Upper lobe of left lung (tissue), 4 donors: ENCODE measurements around the gene POLR3H.

Experiments
- EP300 ChIP-seq, 4 donors: sonication (generic); formaldehyde crosslinking; IDR thresholded peaks; one replicate each; pipeline ENCODE4 v1.5.1; 2017; ENCODE audit warnings: antibody characterized with exemption in 4 of 4, control low read depth in 2 of 4
- POLR2AphosphoS5 ChIP-seq, 2 donors: sonication (generic); formaldehyde crosslinking; IDR thresholded peaks; one replicate each; pipeline ENCODE4 v1.5.1; 2017; ENCODE audit warnings: antibody characterized with exemption in 2 of 2

DNA sequence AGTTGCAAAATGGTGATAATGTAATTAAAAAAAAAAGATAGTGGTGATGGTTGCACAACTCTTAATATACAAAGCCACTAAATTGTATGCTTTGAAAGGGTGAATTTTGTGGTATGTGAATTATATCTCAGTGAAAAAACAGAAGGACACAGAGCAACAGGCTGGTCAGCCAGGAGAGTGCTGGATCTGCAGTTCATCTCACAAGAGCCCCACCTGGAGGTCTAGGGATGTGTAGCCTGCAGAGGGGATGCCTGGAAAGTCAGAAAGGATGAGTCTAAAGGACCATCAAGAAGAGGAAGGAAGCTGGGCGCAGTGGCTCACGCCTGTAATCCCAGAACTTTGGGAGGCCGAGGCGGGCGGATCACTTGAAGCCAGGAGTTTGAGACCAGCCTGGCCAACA lies 9.0 kb downstream of the POLR3H start:
- no peak for TF ChIP-seq EP300 (IDR thresholded peaks at IDR 0.05)
- no peak for TF ChIP-seq POLR2AphosphoS5 (IDR thresholded peaks at IDR 0.05)
